CD4-positive, alpha-beta T cell (primary cell): ENCODE measurements around the gene FAM222B. TPM values are rescaled to one million over a fixed set of nuclear protein-coding genes. Genes with fewer than 3 reads are reported as not detected.

Source experiments
- ATAC-seq: fragments of 200-7000 bp; cut with Tn5 transposase; one replicate; pipeline ENCODE4 v1.10.0; 2022; ENCODE audit warnings: mild to moderate bottlenecking; ENCODE audit not compliant: poor library complexity
- CTCF ChIA-PET: fragments of 350-600 bp; sonication (Branson Sonifier 250); formaldehyde crosslinking; loops from one replicate; lab custom pipeline; 2021; ENCODE audit warnings: antibody characterized with exemption, inconsistent platforms; lab: Charles Lee
- POLR2A ChIA-PET: fragments of 350-600 bp; sonication (Branson Sonifier 250); formaldehyde crosslinking; loops from one replicate; lab custom pipeline; 2021; ENCODE audit warnings: antibody characterized with exemption, inconsistent platforms; lab: Charles Lee
- DNase-seq, 14 experiments: peaks; one replicate each; pipeline ENCODE4 v3.0.0-alpha.2; 2013 to 2020; ENCODE audit warnings: mixed read lengths in 2 of 14
- H3K27ac ChIP-seq, 2 donors: one replicate each; pipeline versions ENCODE4 v1.5.1 to v1.7.0; 2013; ENCODE audit warnings: low read length in 2 of 2, low read depth in 1 of 2, mild to moderate bottlenecking in 1 of 2
- H3K27me3 ChIP-seq, 2 experiments: 1 replicate in 1 of 2; 2 replicates in 1 of 2; pipeline versions ENCODE4 v1.6.1 to v1.7.0; 2013; ENCODE audit warnings: low read length in 2 of 2, control low read depth in 1 of 2, mild to moderate bottlenecking in 1 of 2, moderate library complexity in 1 of 2; ENCODE audit not compliant: insufficient read depth in 2 of 2, control insufficient read depth in 1 of 2
- H3K36me3 ChIP-seq: one replicate; pipeline ENCODE4 v1.6.1; 2013; ENCODE audit warnings: low read length, control low read depth; ENCODE audit not compliant: insufficient read depth
- H3K4me1 ChIP-seq: one replicate; pipeline ENCODE4 v1.6.1; 2013; ENCODE audit warnings: low read length, control low read depth; ENCODE audit not compliant: insufficient read depth
- H3K4me3 ChIP-seq: one replicate; pipeline ENCODE4 v1.5.1; 2013; ENCODE audit warnings: mild to moderate bottlenecking, low read length, moderate library complexity
- H3K9me3 ChIP-seq, 2 experiments: 1 replicate in 1 of 2; 2 replicates in 1 of 2; pipeline versions ENCODE4 v1.6.1 to v1.7.0; 2013; ENCODE audit warnings: low read length in 2 of 2, mild to moderate bottlenecking in 2 of 2, control low read depth in 1 of 2, moderate library complexity in 1 of 2; ENCODE audit not compliant: control insufficient read depth in 1 of 2, insufficient read depth in 1 of 2
- H3K27ac Mint-ChIP-seq: one replicate; pipeline ENCODE4 v1.8.0; 2020; ENCODE audit warnings: mixed read lengths
- H3K27me3 Mint-ChIP-seq: one replicate; pipeline ENCODE4 v1.8.0; 2021; ENCODE audit warnings: mixed read lengths
- H3K36me3 Mint-ChIP-seq: one replicate; pipeline ENCODE4 v1.8.0; 2021; ENCODE audit warnings: low read depth, mixed read lengths
- H3K4me1 Mint-ChIP-seq: one replicate; pipeline ENCODE4 v1.8.0; 2021; ENCODE audit warnings: low read depth, mixed read lengths
- H3K4me3 Mint-ChIP-seq: one replicate; pipeline ENCODE4 v1.8.0; 2020; ENCODE audit warnings: mild to moderate bottlenecking, mixed read lengths
- H3K9me3 Mint-ChIP-seq: one replicate; pipeline ENCODE4 v1.8.0; 2020; ENCODE audit warnings: mixed read lengths
- intact Hi-C, 2 experiments: fragments of 100-400 bp; cut with DNase I in 1 of 2; cut with micrococcal nuclease in 1 of 2; formaldehyde crosslinking; loops; one replicate each; pipeline versions ENCODE4 v1.15.1 to v1.9.0; 2023 to 2025; cut with DNase I, micrococcal nuclease
- total RNA-seq, 174 experiments: library from RNA in 2 of 174; stranded (reverse) in 2 of 174; gene quantifications; one replicate each; pipeline ENCODE4 v1.2.3 and lab custom pipeline; 2021 to 2026
- TF ChIP-seq, protein P1 (sequence below): fragments of 200-600 bp; IDR thresholded peaks from one replicate; pipeline ENCODE4 v1.8.0; 2022; ENCODE audit warnings: antibody characterized with exemption, mild to moderate bottlenecking

Gene FAM222B
- total RNA-seq, 2 experiments from 2014 or later, result 17.3 to 17.5 TPM

DNA sequence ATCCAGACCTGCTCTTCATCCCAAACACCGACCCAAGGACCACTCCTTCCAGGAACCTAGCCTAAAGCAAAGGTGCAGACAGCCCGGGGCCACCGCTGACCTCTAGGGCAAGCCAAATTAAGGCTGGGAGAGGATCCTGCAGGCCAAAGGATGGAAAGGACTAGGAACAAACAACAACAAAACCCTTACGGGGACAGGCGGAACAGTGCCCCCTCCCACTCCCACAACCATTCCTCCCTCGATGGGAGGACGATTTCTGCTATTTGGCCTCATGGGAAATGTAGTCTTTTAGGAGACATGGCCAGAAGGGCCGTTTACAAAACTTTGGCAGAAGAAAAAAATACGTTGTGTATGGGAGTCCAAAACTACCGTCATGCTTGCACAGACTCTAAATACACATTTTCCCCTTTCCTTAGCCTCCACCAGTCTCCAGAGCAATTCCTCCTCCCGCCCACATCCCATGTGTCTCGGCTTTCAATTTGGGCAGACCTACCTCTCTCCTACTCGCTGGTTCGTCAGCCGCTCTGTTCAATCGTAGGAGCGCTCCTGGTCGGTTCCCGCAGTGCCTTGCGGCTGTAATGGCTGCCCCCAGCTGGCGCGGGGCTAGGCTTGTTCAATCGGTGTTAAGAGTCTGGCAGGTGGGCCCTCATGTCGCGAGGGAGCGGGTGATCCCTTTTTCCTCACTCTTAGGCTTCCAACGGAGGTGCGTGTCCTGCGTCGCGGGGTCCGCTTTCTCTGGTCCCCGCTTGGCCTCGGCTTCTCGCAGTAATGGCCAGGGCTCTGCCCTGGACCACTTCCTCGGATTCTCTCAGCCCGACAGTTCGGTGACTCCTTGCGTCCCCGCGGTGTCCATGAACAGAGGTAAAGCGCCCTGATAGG is 12.1 kb upstream of the FAM222B start, which contains the start of gene ERAL1:
ERAL1 (plus strand) TSS at position 560 of the 879 bp plus-strand sequence; CDS start at position 579, 19 bp downstream.
- Mint-ChIP-seq H3K9me3 (no peaks in the 10 kb centered on the region), H3K36me3 (peaks cover 29% of the 10 kb centered on the region), H3K27me3 (no peaks in the 10 kb centered on the region), H3K27ac (peak within 1 kb of the TSS; percentile 78), H3K4me1 (peaks cover 18% of the 10 kb centered on the region), H3K4me3 (peak within 1 kb of the TSS; percentile 91)
- CTCF ChIA-PET, result interaction anchor here (0.6 to 2.4 kb wide), 3 partner anchors 38 to 91 kb away, joined by 3 to 10 read pairs (median 7); partner anchors contain the start of gene DHRS13
- Histone ChIP-seq H3K36me3 (peaks cover 21% of the 10 kb centered on the region), H3K4me3 (peak within 1 kb of the TSS; percentile 96), H3K9me3 (no peaks in the 10 kb centered on the region), H3K27ac (peak within 1 kb of the TSS; percentile 70 to 72), H3K27me3 (no peaks in the 10 kb centered on the region), H3K4me1 (peaks cover 15% of the 10 kb centered on the region)
- ATAC-seq (peak; percentile 100), DNase-seq (peak; percentile 69 to 90 (median 76))
- TF ChIP-seq, protein P1, sequence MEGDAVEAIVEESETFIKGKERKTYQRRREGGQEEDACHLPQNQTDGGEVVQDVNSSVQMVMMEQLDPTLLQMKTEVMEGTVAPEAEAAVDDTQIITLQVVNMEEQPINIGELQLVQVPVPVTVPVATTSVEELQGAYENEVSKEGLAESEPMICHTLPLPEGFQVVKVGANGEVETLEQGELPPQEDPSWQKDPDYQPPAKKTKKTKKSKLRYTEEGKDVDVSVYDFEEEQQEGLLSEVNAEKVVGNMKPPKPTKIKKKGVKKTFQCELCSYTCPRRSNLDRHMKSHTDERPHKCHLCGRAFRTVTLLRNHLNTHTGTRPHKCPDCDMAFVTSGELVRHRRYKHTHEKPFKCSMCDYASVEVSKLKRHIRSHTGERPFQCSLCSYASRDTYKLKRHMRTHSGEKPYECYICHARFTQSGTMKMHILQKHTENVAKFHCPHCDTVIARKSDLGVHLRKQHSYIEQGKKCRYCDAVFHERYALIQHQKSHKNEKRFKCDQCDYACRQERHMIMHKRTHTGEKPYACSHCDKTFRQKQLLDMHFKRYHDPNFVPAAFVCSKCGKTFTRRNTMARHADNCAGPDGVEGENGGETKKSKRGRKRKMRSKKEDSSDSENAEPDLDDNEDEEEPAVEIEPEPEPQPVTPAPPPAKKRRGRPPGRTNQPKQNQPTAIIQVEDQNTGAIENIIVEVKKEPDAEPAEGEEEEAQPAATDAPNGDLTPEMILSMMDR, result no peak
- POLR2A ChIA-PET, result interaction anchor here (0.8 to 2.5 kb wide), 5 partner anchors 12 to 95 kb away, joined by 4 to 8 read pairs (median 6); partner anchors contain the start of genes DHRS13, FAM222B and FLOT2
- intact Hi-C loops, result loop anchor here (1.0 to 5.0 kb wide), 4 partner anchors 12 to 98 kb away; partner anchors contain the start of genes DHRS13 (in 2 of the 2), FAM222B (in 1 of the 2) and PHF12 (in 1 of the 2)

DNA sequence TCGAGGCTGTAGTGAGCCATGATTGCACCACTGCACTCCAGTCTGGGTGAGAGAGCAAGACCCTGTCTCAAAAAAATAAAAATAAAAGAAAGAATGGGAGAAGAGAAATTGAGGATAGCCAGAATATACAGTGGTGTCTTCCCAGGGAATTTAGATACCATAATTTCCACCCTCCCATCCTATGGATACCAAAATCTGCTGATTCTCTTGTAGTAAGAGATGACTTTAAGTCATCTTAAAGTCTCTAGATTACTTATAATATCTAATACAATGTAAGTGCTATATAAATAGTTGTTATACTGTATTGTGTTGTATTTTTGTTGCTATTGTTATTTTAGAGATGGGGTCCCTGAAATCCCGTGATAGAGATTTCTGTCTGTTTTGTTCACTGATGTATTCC is 10.7 kb upstream of the FAM222B start:
- no peak overlapping the region for H3K4me3 ChIP-seq
- peaks cover 18% of the 10 kb centered on the region for H3K4me1 Mint-ChIP-seq
- ATAC-seq (no peak), DNase-seq (no peak)
- TF ChIP-seq, protein P1, result no peak
- H3K36me3 ChIP-seq, result peaks cover 8% of the 10 kb centered on the region
- H3K9me3 Mint-ChIP-seq, result no peaks in the 10 kb centered on the region
- no peak overlapping the region for H3K27ac Mint-ChIP-seq
- POLR2A ChIA-PET, result interaction anchor here (0.8 to 1.4 kb wide), 2 partner anchors 18 to 49 kb away, joined by 3 to 4 read pairs; partner anchors contain the start of gene DHRS13
- H3K27me3 ChIP-seq, result no peaks in the 10 kb centered on the region
- CTCF ChIA-PET, result interaction anchor here (1.1 kb wide), 1 partner anchor 90 kb away, joined by 10 read pairs; no protein-coding TSS in a partner anchor
- H3K27me3 Mint-ChIP-seq, result no peaks in the 10 kb centered on the region
- peaks cover 15% of the 10 kb centered on the region for H3K4me1 ChIP-seq
- peak overlapping the region; percentile 68 for H3K4me3 Mint-ChIP-seq
- H3K27ac ChIP-seq, result no peak overlapping the region
- intact Hi-C loops, result no loop called here
- no peaks in the 10 kb centered on the region for H3K9me3 ChIP-seq
- H3K36me3 Mint-ChIP-seq, result peaks cover 19% of the 10 kb centered on the region

- no peaks in the 10 kb centered on the region for H3K27me3 ChIP-seq
Measured at GRCh38 chr17:28849281-28849680, 6.7 kb upstream of the FAM222B start.

More at GRCh38 chr17:28849281-28849680, 6.7 kb upstream of the FAM222B start:
- POLR2A ChIA-PET, result interaction anchor here (0.6 kb wide), 1 partner anchor 92 kb away, joined by 3 read pairs; no protein-coding TSS in a partner anchor
- Histone ChIP-seq H3K36me3 (no peaks in the 10 kb centered on the region), H3K27ac (no peak overlapping the region), H3K9me3 (no peaks in the 10 kb centered on the region), H3K4me1 (peaks cover 4% of the 10 kb centered on the region), H3K4me3 (no peak overlapping the region)
- ATAC-seq (peak; percentile 56), DNase-seq (peak in 1 of 14 experiments; percentile 8)
- Mint-ChIP-seq H3K36me3 (no peaks in the 10 kb centered on the region), H3K4me3 (no peak overlapping the region), H3K27me3 (no peaks in the 10 kb centered on the region), H3K9me3 (no peaks in the 10 kb centered on the region), H3K27ac (no peak overlapping the region), H3K4me1 (peaks cover 2% of the 10 kb centered on the region)
- CTCF ChIA-PET, result interaction anchor here (0.6 to 1.8 kb wide), 8 partner anchors 10 to 189 kb away, joined by 3 to 7 read pairs (median 4); no protein-coding TSS in a partner anchor
- TF ChIP-seq, protein P1, result no peak
- intact Hi-C loops, result loop anchor here in 1 of 2 experiments (10.0 kb wide), 1 partner anchor 514 kb away; the partner anchor contains the start of genes IFT20 and TNFAIP1
